ENCODE measurements around the gene ARG2.

Gene ARG2

DNA sequence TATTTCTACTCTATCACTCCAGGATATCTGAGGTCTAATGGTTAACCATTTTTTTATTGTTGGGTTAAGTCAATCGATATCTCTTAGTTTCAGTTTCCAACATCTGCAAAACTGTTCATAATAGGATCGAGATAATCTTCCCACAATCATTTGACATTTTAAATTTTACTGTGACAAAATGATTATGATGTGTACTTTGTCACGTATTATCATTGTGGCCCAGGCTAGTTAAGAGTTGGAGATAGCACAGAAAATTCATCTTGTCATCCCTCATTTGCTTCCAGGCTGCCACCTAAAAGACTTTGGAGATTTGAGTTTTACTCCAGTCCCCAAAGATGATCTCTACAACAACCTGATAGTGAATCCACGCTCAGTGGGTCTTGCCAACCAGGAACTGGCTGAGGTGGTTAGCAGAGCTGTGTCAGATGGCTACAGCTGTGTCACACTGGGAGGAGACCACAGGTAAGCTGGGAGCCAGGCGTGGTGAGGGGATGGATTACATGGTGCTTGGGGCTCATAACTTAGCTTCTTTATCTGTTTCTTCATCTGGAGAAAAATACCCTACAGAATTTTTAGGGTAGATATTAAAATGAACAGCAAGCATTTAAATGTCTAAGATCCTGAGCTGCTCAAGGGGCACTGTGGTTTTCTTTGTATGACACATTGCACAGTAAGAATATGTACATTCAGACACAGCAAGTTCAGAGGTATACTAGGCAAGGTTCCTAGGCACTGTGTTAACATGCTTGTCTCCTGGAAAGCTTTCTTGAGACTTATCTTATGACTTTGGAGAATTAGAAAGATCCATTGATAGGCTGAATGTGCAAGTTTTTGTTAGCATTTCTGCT is 22.4 kb downstream of the ARG2 start:
- no peak for FAIRE-seq

- FAIRE-seq, result no peak
Measured at GRCh38 chr14:67643713-67644112, 24.0 kb downstream of the ARG2 start.

DNA sequence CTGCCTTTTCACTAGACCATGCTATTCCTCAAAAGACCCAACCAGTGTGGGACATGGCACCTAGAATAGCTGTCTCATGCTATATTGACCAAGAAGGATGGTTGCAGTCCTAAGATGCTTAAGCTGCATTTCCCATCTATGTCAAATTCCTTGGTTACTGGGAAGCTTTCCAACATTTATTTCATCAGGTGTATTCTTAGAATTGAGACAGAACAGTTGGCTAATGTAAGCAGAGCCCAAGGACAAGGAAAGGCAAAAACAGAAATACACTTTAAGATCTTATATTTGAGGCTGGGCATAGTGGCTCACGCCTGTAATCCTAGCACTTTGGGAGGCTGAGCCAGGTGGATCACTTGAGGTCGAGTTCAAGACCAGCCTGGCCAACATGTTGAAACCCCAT is 24.7 kb downstream of the ARG2 start:
- FAIRE-seq, result no peak

- no peak for FAIRE-seq
Measured at GRCh38 chr14:67645414-67645813, 25.7 kb downstream of the ARG2 start.

DNA sequence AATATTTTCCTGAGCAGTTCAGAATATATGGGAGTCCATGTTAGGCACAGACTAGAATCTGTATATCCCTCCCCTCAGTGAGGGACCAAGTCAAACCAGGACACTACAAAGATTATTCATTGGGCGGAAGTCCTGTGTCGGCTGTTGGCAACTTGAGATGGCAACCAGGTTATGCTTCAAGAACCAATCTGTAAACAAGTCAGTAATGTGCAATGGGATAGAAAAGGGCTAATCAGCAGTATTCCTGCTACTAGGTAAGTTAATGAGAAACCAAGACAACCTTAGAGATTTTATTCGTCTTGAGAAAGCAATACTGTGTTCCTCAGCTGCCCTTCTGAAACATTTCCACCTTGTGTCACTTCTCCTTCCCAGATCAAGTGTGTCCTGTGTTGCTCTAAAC is 26.4 kb downstream of the ARG2 start:
- no peak for FAIRE-seq

GRCh38 chr14:67650151-67650550 is 30.4 kb downstream of the ARG2 start:
- no peak for FAIRE-seq

GRCh38 chr14:67650694-67651093 is 31.0 kb downstream of the ARG2 start:
- FAIRE-seq, result no peak

- FAIRE-seq, result no peak
Measured at GRCh38 chr14:67652189-67652588, 32.5 kb downstream of the ARG2 start.

GRCh38 chr14:67653651-67654280 is 34.0 kb downstream of the ARG2 start:
- no peak for FAIRE-seq

DNA sequence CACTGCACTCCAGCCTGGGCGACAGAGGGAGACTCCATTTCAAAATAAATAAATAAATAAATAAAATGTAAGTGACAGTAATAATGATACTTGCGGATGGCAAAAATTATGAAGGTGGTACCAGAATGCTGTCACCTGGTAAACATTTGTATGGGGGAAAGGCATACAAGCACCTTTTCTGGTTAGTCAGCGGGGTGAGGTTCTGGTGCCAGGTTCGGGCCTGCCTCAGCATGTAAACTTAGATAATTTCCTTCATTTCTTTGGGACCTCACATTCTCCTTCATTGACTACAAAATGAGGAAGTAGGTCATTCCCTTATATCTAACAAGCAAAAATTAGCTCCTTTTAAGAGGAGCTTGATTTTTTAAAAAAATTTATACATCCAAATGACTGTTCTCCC is 43.9 kb downstream of the ARG2 start:
- FAIRE-seq, result no peak

DNA sequence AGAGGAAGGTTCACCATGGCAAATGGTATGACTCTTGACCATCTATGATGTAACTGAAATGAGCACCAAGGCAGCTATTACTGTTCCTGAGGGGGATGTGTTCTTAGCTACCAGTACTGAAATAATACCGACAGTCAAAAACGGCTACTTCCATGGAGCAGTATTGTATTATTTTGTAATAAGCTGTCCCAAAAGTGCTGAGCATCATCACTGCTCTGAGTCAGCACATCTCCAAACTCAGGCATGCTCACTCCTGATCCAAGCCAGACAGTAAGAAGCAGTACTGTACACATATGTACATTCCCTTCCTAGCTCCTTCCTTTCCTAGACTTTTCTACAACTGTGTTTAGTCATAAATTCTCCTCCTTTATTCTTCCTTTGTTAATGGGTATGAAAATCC is 46.1 kb downstream of the ARG2 start:
- FAIRE-seq, result no peak

DNA sequence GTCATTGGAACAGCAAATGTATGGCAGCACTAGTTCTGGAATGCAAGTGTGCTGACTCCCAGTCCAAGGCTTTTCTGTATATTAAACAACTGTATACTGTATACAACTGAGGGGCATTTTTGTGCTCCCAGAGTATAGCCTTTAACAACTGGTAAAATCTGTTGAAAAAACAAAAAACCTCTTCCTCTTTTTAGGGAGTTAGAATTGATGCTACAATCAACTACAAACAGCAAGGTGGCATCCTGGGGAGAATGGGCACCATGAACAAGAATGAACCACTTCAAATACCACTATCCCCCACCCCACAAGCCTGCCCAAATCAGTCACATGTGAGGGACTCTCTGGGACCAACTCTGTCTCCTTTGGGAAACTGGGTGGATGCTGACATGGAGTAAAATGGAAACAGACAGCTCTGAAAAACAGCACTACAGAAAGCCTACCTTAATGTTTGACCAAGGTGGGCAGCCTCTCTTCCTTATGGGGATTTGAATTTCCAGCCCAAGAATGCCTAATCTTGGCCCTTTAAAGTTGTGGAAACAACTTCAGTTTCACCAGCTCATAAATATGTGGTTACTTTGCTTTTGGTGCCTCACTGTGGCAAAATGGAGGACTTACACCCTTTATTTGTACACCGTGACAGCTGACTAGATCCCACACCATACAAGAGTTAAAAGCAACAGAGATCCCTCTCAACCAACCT is 47.2 kb downstream of the ARG2 start:
- FAIRE-seq, result no peak

DNA sequence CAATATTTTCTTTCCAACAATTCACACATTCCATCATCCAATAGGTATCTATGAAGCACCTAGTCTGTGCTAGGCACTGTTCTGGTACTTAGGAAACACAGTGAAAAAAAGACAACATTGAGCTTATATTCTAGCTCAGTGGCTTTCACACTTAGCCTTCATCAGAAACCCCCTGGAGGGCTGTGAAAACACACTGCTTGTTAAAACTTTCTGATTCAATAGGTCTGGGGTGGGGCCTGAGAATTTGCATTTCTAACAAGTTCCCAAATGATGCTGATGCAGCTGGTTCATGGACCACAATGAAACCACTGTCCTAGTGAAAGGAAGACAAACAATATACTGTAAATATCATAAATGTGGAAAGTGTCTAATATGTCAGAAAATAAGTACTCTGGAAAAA is 48.8 kb downstream of the ARG2 start:
- no peak for FAIRE-seq

DNA sequence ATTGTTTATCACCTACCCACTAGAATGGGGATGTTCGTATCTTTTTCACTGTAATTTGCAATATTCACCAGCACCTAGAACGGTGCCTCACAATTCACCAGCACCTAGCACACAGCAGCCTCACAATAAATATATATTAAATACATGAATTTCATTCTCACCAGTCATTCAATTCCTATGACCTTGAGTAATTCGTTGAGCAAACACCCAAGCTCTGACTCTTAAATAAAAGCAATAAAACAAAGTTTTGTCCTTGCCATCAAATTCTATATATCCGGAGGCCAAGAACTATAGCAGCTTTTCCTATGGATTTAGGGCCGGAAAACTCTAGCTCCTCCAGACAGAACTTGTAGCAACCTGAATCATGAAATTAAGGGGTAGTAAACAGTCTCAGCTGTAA is 53.7 kb downstream of the ARG2 start:
- FAIRE-seq, result no peak

- FAIRE-seq, result no peak
Measured at GRCh38 chr14:67674139-67674479, 54.4 kb downstream of the ARG2 start.

DNA sequence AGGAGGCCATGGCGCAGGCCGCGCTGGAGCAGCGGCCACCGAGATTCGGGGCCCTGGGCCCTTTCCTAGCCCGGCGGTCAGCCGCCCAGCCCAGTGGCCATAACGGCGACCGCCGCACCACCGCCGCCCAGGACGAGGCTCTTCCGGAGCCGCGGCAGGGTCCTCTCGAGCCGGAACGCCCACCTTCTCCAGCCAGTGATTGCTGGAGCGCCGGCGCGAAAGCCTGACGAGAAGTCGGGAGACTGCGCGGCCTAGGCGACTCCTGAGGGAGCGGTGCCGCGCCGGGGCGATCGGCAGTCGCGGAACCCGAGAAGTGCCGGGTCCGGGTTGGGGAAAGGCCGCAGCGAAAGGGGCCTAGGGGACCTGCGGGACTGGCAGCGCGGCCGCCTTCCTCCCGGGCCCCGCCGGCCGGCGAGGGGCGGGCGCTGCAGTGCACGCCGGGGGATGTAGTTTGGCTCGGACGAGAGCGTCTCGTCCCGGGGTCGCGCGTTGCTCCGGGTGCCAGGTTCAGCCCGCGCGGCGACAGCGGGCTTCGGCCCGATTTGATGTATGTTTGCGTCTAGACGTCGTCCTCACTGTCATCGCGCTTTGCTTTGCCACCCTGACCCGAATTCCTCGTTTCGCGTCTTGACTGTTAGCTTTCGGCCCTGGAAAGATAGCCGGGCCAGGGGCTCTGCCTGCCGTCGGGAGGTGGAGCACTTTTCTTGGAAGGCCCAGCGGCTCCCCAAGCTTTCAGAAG is 54.9 kb downstream of the ARG2 start, which contains the start of gene VTI1B:
Gene VTI1B (minus strand): TSS at position 153 of the 739 bp plus-strand sequence. CDS start 143 bp downstream, at position 10.
- no peak for FAIRE-seq

GRCh38 chr14:67675219-67675582 is 55.5 kb downstream of the ARG2 start:
- no peak for FAIRE-seq

DNA sequence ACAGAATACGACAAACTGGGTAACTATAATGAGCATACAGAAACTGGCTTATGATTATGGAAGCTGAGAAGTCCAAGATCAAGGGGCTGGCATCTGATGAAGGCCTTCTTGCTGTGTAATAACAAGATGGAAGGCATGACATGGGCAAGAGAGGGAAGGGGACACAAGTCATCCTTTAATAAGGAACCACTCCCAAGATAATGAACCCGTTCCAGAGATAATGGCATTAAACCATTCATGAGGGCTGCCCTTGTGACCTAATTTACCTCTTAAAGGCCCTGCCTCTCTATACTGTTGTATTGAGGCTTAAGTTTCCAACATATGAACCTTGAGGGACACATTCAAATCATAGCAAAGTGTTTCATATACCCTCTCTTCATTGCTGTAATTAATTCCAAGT is 59.3 kb downstream of the ARG2 start:
- FAIRE-seq, result no peak

- no peak for FAIRE-seq
Measured at GRCh38 chr14:67680121-67680602, 60.4 kb downstream of the ARG2 start.

GRCh38 chr14:67680941-67681340 is 61.2 kb downstream of the ARG2 start:
- FAIRE-seq, result no peak

DNA sequence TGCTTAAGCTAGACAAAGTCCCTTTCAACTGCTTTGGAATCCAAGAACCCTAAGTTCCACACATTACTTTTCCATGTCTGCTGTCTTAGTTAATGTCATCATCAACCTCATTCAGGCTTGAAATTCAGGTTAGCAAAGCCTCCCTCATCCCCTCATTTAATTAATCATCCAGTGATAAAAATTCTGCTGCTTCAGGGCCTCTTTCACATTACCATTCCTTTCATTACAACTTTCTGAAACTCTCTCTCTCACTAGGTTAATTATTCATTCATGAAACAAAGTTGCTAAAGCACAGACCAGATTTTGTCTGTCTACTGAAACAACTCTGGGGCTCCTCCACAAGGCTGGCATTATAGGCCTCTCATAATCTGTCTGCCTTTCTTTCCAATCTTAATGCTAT is 64.1 kb downstream of the ARG2 start:
- no peak for FAIRE-seq

- no peak for FAIRE-seq
Measured at GRCh38 chr14:67690011-67690410, 70.3 kb downstream of the ARG2 start.

DNA sequence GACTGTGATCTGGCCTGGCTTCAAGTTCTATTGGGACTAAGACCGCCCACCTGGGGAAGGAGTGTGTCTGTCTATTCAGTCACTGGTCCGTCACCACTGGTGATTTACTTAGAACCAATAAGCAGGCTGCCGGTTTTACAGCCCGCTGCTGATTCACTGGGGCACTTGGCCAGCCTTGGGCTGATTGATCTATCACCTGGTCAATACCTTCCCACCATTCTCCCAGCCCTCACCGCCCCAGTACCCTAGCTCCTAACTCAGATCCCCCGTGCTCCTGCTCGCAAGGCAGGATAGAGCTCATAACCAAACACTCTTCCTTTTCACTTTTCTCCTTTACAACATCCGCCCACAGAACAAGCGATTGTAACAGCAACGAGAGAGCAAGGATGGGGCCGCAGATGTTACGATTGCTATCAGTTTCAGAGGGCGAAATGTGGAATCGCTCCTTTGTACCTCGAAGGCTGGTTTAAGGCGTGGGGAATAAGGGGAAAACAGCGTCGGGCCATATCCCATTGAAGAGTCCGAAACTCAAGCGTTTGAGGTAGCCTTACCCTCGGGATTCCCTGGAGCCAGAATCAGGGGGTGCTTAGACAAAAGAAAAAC is 75.2 kb downstream of the ARG2 start:
- no peak for FAIRE-seq
